Measurements from ENCODE around the gene MBNL2. TPM values are rescaled to one million over a fixed set of nuclear protein-coding genes. Genes with fewer than 3 reads are reported as not detected.

MBNL2 gene
- total RNA-seq, 3 donors from 2014 or later (not counting 1 experiment from before 2014, with no cell fraction given), result 30.9 to 38.3 (median 33.1) TPM

- peaks cover 14% of the 10 kb centered on the region for H3K36me3 ChIP-seq (ENCODE audit: control insufficient read depth, insufficient read depth, low read length)
- WGBS (ENCODE audit: insufficient coverage), result 93% methylated on average over 2 of the region's 2 CpGs
- no peak overlapping the region for H3K27ac ChIP-seq (ENCODE audit: low read length)
- TF ChIP-seq CTCF (IDR thresholded peaks at IDR 0.05), result no peak
- Mint-ChIP-seq H3K9me3 (no peaks in the 10 kb centered on the region), H3K4me3 (no peak overlapping the region), H3K27ac (no peak overlapping the region), H3K36me3 (no peaks in the 10 kb centered on the region), H3K27me3 (ENCODE audit: low read depth in 2 of 2) (no peaks in the 10 kb centered on the region), H3K4me1 (no peaks in the 10 kb centered on the region)
- DNase-seq (no peak), ATAC-seq (no peak)
- H3K27me3 ChIP-seq (ENCODE audit: control insufficient read depth, insufficient read depth, low read length), result no peaks in the 10 kb centered on the region
- peaks cover 5% of the 10 kb centered on the region for H3K4me1 ChIP-seq (ENCODE audit: control insufficient read depth, insufficient read depth, low read length)
- H3K9me3 ChIP-seq (ENCODE audit: control insufficient read depth, insufficient read depth, low read length), result no peaks in the 10 kb centered on the region
- no peak overlapping the region for H3K4me3 ChIP-seq (ENCODE audit: low read length)
- intact Hi-C loops (cut with micrococcal nuclease), result no loop called here
These were observed 120.0 kb downstream of the MBNL2 start for GRCh38 chr13:97342136-97342535.

- Histone ChIP-seq H3K9me3 (ENCODE audit: control insufficient read depth, insufficient read depth, low read length) (no peaks in the 10 kb centered on the region), H3K4me1 (ENCODE audit: control insufficient read depth, insufficient read depth, low read length) (peaks cover 5% of the 10 kb centered on the region), H3K27me3 (ENCODE audit: control insufficient read depth, insufficient read depth, low read length) (no peaks in the 10 kb centered on the region), H3K4me3 (ENCODE audit: low read length) (no peak overlapping the region), H3K36me3 (ENCODE audit: control insufficient read depth, insufficient read depth, low read length) (peaks cover 19% of the 10 kb centered on the region), H3K27ac (ENCODE audit: low read length) (no peak overlapping the region)
- Mint-ChIP-seq H3K36me3 (no peaks in the 10 kb centered on the region), H3K4me1 (no peaks in the 10 kb centered on the region), H3K27ac (no peak overlapping the region), H3K27me3 (ENCODE audit: low read depth in 2 of 2) (no peaks in the 10 kb centered on the region), H3K4me3 (no peak overlapping the region), H3K9me3 (no peaks in the 10 kb centered on the region)
- DNase-seq, result no peak
- WGBS (ENCODE audit: insufficient coverage), result 100% methylated on average over 8 of the region's 8 CpGs
- no peak for TF ChIP-seq CTCF (IDR thresholded peaks at IDR 0.05)
- intact Hi-C loops (cut with micrococcal nuclease), result no loop called here
- no peak for ATAC-seq
These were observed 120.8 kb downstream of the MBNL2 start for GRCh38 chr13:97342936-97343335.

- no peaks in the 10 kb centered on the region for H3K4me1 Mint-ChIP-seq
- H3K36me3 Mint-ChIP-seq, result no peaks in the 10 kb centered on the region
- Histone ChIP-seq H3K4me3 (ENCODE audit: low read length) (no peak overlapping the region), H3K4me1 (ENCODE audit: control insufficient read depth, insufficient read depth, low read length) (peaks cover 2% of the 10 kb centered on the region), H3K27ac (ENCODE audit: low read length) (no peak overlapping the region), H3K36me3 (ENCODE audit: control insufficient read depth, insufficient read depth, low read length) (peaks cover 27% of the 10 kb centered on the region), H3K9me3 (ENCODE audit: control insufficient read depth, insufficient read depth, low read length) (no peaks in the 10 kb centered on the region), H3K27me3 (ENCODE audit: control insufficient read depth, insufficient read depth, low read length) (no peaks in the 10 kb centered on the region)
- no peak overlapping the region for H3K27ac Mint-ChIP-seq
- H3K4me3 Mint-ChIP-seq, result no peak overlapping the region
- DNase-seq (peak in 1 of 2 donors; percentile 66), ATAC-seq (peak in 2 of 3 donors; percentile 55 to 60)
- intact Hi-C loops (cut with micrococcal nuclease), result loop anchor here (1.0 kb wide), 1 partner anchor 234 kb away; no protein-coding TSS in a partner anchor
- peak; percentile 40 for TF ChIP-seq CTCF (IDR thresholded peaks at IDR 0.05)
- no peaks in the 10 kb centered on the region for H3K27me3 Mint-ChIP-seq (ENCODE audit: low read depth in 2 of 2)
- 77% methylated on average over 4 of the region's 5 CpGs for WGBS (ENCODE audit: insufficient coverage)
- H3K9me3 Mint-ChIP-seq, result no peaks in the 10 kb centered on the region
These were observed 122.4 kb downstream of the MBNL2 start for GRCh38 chr13:97344265-97345175.
